ENCODE measurements around the gene ZNF654.
"Not testable (repeated sequence)": the region's sequence is repeated elsewhere in the genome, so short reads cannot be mapped to it uniquely, and the experiment has no call there.

ZNF654 gene

GRCh38 chr3:88058581-88059379, at the start of gene ZNF654, which contains the start of gene CGGBP1:
Gene ZNF654, plus strand, starts transcription at chr3:88059255. Its CDS starts 65 bp downstream, at chr3:88059320.
Gene CGGBP1, minus strand, starts transcription at chr3:88059005. Its CDS starts 3,029 bp downstream, at chr3:88055976.
- FAIRE-seq, result no peak

DNA sequence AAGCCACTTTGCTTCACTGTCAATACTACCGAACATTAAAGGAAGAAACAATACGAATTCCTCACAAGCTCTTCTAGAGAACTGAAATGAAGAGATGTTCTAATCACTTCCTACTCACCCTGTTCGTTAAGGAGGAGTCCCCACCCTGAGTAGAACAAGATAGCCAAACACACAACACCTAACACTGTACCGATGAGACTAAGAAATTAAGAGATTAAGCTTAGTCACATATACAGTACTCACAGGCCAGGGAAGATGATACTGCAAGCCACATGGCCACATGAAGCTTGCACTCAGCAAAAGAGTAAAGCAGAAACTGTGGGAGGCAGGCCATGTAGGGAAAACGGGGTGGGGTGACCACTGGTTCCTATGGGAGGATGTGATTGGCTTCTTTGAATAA, 48.2 kb upstream of the ZNF654 start:
- FAIRE-seq, result no peak

DNA sequence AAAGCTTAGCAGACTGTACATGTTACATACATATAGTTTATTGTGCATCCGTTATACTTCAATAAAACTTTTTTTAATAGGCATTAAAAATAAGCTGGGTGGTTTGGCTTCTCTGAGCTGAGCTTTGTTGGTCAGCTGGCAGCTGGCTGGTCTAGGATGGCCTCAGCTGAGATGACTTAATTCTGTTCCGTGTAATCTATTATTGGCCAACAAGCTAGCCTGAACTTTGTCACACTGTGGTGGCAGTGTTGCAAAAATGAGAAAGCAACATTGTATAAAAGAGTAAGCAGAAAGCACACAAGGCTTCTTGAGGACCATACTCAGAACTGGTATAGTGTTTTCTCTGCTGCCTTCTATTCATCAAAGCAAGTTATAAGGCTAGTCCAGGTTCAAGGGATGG, 45.5 kb upstream of the ZNF654 start:
- no peak for FAIRE-seq

DNA sequence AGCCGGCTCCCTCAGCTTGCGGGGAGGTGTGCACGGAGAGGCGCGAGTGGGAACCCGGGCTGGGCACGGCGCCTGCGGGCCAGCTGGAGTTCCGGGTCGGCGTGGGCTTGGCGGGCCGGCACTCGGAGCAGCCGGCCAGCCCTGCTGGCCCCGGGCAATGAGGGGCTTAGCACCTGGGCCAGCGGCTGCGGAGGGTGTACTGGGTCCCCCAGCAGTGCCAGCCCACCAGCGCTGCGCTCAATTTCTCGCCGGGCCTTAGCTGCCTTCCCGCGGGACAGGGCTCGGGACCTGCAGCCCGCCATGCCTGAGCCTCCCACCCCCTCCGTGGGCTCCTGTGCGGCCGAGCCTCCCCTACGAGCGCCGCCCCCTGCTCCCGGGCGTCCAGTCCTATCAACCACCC, 43.4 kb upstream of the ZNF654 start:
- not testable (repeated sequence) for FAIRE-seq

DNA sequence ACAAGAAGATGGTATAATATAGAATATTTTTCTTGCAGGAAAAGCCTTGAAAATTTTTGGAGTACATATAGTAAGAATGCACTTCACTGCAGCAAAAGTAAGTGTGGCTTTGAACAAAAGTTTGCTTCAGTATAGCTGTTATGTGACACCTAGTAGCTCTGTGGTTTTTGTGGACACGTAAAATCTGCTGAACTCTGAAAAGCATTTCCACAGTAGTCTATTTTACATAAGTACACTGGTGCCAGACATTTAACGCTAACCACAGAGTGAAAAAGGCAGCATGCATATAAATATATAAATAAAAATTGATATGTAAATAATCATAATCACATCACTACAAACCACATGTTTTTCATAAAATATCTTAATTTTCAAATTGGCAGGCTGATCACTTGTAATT, 40.0 kb upstream of the ZNF654 start:
- no peak for FAIRE-seq

DNA sequence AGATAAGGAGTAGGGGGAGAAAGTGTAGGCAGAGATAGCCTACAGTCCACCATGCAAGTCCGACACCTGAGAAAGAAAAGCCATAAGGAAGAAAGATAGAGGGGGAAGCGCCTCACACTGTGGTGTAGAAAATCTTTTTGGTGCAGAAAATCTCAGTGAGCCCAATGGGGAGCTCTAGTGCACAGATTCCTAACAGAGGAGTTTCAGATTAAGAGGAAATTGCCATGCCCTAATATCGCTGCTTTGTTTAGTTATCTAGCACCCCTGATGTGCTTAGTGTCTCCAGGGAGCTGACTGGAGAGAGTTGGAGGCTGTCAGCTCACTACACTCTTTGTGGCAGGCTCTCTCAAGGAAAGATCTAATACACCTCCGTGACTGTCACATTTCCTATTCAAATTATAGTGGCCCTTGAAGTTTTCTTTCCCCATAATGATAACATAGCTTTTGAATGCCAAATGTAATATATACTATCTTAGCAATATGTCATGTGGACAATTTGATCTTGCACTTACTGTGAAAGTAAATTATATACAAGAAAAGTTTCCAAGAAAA, 34.0 kb upstream of the ZNF654 start:
- FAIRE-seq, result no peak

GRCh38 chr3:88028876-88029275, 30.2 kb upstream of the ZNF654 start:
- FAIRE-seq, result no peak

- peak; percentile 78 for FAIRE-seq
Observed at GRCh38 chr3:88030210-88030609, 28.8 kb upstream of the ZNF654 start.

GRCh38 chr3:88031642-88032077, 27.4 kb upstream of the ZNF654 start:
- no peak for FAIRE-seq

DNA sequence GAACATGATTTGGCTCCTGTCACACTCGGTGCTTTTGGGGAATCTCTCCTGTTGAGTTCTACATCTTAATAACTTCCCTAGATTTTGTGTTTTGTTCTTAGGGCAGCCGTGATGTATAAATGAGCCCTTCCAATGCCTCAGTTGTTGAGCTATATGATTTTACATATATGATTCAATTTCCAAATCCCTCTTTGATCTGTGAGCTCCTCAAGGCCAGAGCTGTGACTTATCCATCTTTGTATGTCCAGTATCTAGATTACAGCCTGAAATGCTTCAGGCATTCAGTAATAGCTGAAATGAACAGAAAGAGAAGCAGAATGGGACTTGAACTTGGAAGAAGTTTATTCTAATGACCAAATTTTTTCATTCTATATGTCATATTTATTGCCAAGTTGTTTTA, 26.8 kb upstream of the ZNF654 start:
- no peak for FAIRE-seq

GRCh38 chr3:88033079-88033478, 26.0 kb upstream of the ZNF654 start:
- FAIRE-seq, result no peak

GRCh38 chr3:88033808-88034207, 25.2 kb upstream of the ZNF654 start:
- FAIRE-seq, result no peak

- no peak for FAIRE-seq
Observed at GRCh38 chr3:88034491-88035275, 24.4 kb upstream of the ZNF654 start.

DNA sequence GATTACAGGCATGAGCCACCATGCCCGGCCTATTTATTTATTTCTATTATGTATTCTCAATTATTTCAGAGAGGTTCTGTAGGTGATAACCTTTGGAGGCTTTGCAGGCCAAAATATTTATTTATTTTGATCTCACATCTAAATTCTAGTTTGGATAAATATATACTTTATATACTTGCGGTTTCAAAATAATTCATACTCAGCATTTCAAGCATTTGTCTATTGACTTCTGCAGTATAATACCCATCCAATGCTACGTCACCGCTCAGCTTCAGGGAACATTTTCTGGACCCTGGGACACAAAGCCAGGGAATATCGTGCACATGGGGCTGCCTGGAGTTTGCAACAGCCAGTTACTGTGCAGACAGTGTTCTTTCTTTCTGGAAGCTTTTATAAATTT, 22.8 kb upstream of the ZNF654 start:
- no peak for FAIRE-seq

GRCh38 chr3:88038566-88038965, 20.5 kb upstream of the ZNF654 start:
- no peak for FAIRE-seq

GRCh38 chr3:88040529-88040928, 18.5 kb upstream of the ZNF654 start:
- no peak for FAIRE-seq

GRCh38 chr3:88041005-88041404, 18.1 kb upstream of the ZNF654 start:
- no peak for FAIRE-seq

DNA sequence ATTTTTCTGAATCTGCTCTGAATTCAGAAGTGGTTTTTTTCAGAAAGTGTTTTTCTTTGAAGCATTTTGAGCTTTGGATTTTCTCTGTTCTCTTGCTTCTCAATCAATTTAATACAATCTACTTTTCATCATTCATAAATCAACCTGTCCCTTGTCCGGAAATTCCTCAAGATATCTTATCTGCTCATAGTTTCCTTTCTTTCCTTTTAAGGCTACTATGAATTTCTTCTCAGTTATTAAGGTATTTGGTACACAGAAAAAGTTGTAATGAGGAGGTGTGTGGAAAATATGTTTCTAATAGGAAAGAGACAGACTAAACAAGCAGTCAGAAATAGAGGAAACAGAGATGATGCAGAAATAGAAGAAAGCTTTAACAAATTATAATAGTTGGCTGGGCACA, 14.6 kb upstream of the ZNF654 start:
- no peak for FAIRE-seq

GRCh38 chr3:88046766-88047165, 12.3 kb upstream of the ZNF654 start:
- no peak for FAIRE-seq

DNA sequence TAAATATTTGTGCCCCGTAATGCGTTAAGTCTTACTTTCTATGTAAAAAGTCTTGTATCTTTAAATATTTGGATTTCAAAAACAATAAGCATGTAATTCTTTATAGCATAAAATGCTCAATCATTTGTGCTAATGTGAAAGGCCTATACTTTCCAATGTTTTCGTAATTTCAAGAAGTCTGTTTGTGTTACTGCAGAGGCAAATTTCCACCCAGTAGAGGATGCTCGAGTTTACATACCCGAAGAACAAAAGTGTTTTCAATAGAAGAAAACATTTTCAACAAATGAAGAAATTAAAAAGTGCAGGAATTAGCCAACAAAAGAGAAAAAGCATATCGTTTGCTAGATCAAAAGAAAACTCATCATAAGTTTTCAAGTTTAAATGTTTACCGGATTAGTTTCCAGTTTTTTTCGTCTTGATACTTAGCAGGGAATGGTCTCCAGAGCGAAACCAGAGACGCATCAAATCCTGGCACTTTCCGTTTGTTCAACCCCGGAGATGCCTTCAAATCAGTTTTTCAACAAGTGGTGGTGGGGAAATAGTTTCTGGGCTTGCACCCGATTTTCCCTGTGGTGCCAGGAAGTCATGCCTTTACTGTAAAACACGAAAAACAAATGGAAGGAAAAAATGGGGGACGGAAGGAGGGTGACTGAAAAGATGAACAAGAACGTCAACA, 1.3 kb upstream of the ZNF654 start:
- peak; percentile 43 for FAIRE-seq

- no peak for FAIRE-seq
Observed at GRCh38 chr3:88058306-88058580, 812 bp upstream of the ZNF654 start.

DNA sequence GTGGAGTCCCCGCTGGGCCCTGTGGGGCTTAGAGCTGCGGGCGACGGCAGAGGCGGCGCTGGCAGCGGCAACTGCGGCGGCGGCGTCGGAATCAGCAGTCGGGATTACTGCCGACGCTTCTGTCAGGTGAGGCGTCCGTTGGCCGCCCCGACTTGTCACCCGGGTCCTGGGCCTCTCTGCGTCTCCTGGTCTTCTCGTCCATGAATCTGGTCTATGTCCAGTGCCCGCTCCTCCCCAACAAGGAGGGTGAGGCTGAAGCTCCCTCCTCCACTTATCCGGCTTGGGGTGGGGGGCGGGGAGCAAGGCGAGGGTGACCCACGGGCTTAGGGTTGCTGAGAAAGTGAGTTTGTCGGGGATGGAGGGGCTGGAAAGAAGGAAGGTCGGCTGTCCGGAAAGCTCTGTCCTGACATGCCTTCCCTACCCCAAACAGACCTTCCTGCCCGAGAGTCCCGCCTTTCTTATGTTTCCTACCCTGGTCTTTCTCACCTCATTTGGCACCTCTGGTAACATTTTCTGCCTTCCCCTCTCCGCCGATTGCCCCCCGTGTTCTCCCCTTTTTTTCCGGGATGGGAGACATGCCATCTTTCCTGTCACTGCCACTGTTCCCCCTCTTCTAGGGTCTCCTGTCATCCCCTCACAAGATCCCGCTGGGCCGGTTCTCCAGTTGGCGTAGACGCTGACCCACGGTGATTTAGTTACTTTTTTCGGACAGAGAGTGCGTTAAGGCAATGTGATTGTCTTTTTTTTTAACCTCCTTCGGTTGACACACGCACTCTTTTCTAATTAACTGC, 520 bp downstream of the ZNF654 start:
- no peak for FAIRE-seq
